ENCODE measurements around the gene YIF1B. TPM values are rescaled to one million over a fixed set of nuclear protein-coding genes. Genes with fewer than 3 reads are reported as not detected.

YIF1B gene
- total and polyA plus RNA-seq, 2 of the 4 experiments (the other 2 are of a cell fraction), result 72.2 to 165 TPM

- WGBS, 2 experiments (ENCODE audit: extremely low coverage in 2 of 2, insufficient read length in 1 of 2), result 91% methylated on average over 4 of the region's 8 CpGs; no CpG with 5 or more reads in 1 of the 2 experiments
- DNase-seq, result no peak
- no TSS peak for BruUV-seq (replicated peaks)
- Histone ChIP-seq H3K36me3 (ENCODE audit: control insufficient read depth, insufficient read depth, low read length) (no peaks in the 10 kb centered on the region), H2AFZ (replicated peaks; ENCODE audit: low read length, poor library complexity) (no peak overlapping the region), H3K4me1 (ENCODE audit: control insufficient read depth, insufficient read depth, low read length) (peaks cover 23% of the 10 kb centered on the region), H3K9me1 (ENCODE audit: insufficient read depth, low read length) (peaks cover 16% of the 10 kb centered on the region), H2BK5ac (ENCODE audit: low read depth, low read length, poor library complexity, severe bottlenecking) (no peak overlapping the region), H2AK9ac (replicated peaks; ENCODE audit: low read depth, low read length, poor library complexity) (no peak overlapping the region), H3K27me3 (ENCODE audit: control insufficient read depth, insufficient read depth, low read length) (no peaks in the 10 kb centered on the region), H4K5ac (ENCODE audit: low read depth, low read length) (no peak overlapping the region), H3K18ac (ENCODE audit: low read depth, low read length) (no peak overlapping the region), H3K4ac (ENCODE audit: low read depth, low read length) (no peak overlapping the region; the same call in 1 of the 2 replicates), H3K79me1 (ENCODE audit: low read depth in 1 of 2, low read length in 2 of 2) (no peaks in the 10 kb centered on the region), H3K9ac (ENCODE audit: low read depth, low read length) (no peak overlapping the region), H3K14ac (replicated peaks; ENCODE audit: low read depth, low read length) (no peak overlapping the region), H4K91ac (ENCODE audit: insufficient read depth, low read depth, low read length) (no peak overlapping the region), H3K9me3 (ENCODE audit: control insufficient read depth, insufficient read depth, low read length) (no peaks in the 10 kb centered on the region), H4K8ac (ENCODE audit: low read depth in 2 of 2, low read length in 2 of 2) (no peak overlapping the region), H3K23ac (ENCODE audit: low read depth, low read length) (no peak overlapping the region), H2BK20ac (ENCODE audit: low read depth, low read length) (no peak overlapping the region), H3K4me2 (ENCODE audit: low read depth, low read length) (no peak overlapping the region), H2BK15ac (ENCODE audit: low read depth, low read length) (no peak overlapping the region), H3K27ac (ENCODE audit: insufficient read depth, low read length) (no peak overlapping the region), H3K4me3 (ENCODE audit: insufficient read depth, low read depth, low read length) (no peak overlapping the region), H2BK120ac (ENCODE audit: low read depth, low read length) (no peak overlapping the region), H4K20me1 (ENCODE audit: insufficient read depth, low read length) (0 out of 2 replicates have a peak, but pooled peaks cover 5% of the 10 kb centered on the region), H2AK5ac (ENCODE audit: low read depth, low read length) (0 out of 2 replicates have a peak overlapping the region, but pooled peaks have one; percentile 40), H3K56ac (ENCODE audit: extremely low read depth, insufficient read depth, low read length) (no peak overlapping the region)
- TF ChIP-seq CTCF (conservative IDR thresholded peaks at IDR 0.05; ENCODE audit: low read depth, low read length), result no peak
- no peak for TF ChIP-seq POLR2A (IDR thresholded peaks at IDR 0.05; ENCODE audit: low read depth, low read length)
- TF ChIP-seq RFX5 (IDR thresholded peaks at IDR 0.05; ENCODE audit: low read depth, low read length), result no peak
- TF ChIP-seq FOS (IDR thresholded peaks at IDR 0.05; ENCODE audit: low read depth, low read length), result no peak
- no peak for TF ChIP-seq ELK1 (IDR thresholded peaks at IDR 0.05; ENCODE audit: borderline replicate concordance, low read depth, low read length)
- no peak for TF ChIP-seq MXI1 (IDR thresholded peaks at IDR 0.05; ENCODE audit: borderline replicate concordance, low read depth, low read length)
- TF ChIP-seq BHLHE40 (IDR thresholded peaks at IDR 0.05; ENCODE audit: low read depth, low read length), result no peak
- TF ChIP-seq USF2 (IDR thresholded peaks at IDR 0.05; ENCODE audit: low read depth, low read length), result no peak
- in situ Hi-C loops (cut with MboI; ENCODE audit: low sequenced_read_pairs) (no loop called here), intact Hi-C loops (cut with micrococcal nuclease) (no loop called here), dilution Hi-C loops (cut with HindIII; ENCODE audit: low sequenced_read_pairs, unreplicated experiment) (no loop called here)
- CTCF ChIA-PET, result no interaction called here
- no peak for ATAC-seq (ENCODE audit: low read depth)
- POLR2A ChIA-PET (ENCODE audit: unreplicated experiment), result no interaction called here
Observed at GRCh38 chr19:38294090-38294489, 21.7 kb downstream of the YIF1B start.
